PC-3 (cell line): Measurements from ENCODE around the gene SLC4A5.

Experiments used
- EZH2 ChIP-seq: fragments of 300-600 bp; sonication (generic); IDR thresholded peaks from one replicate; pipeline ENCODE4 v1.6.1; 2017; ENCODE audit warnings: antibody characterized with exemption, mild to moderate bottlenecking, low read length; ENCODE audit not compliant: unreplicated experiment
- EZH2phosphoT487 ChIP-seq: fragments of 300-600 bp; sonication (generic); IDR thresholded peaks from 2 replicates; pipeline ENCODE4 v1.6.1; 2018; ENCODE audit warnings: mild to moderate bottlenecking, antibody characterized with exemption, low read length, borderline replicate concordance
- TF ChIP-seq, protein P1 (sequence below): fragments of 300-600 bp; sonication (generic); conservative IDR thresholded peaks from 2 replicates; pipeline ENCODE4 v1.5.1; 2017; ENCODE audit warnings: antibody characterized with exemption, low read depth, mild to moderate bottlenecking, low read length

DNA sequence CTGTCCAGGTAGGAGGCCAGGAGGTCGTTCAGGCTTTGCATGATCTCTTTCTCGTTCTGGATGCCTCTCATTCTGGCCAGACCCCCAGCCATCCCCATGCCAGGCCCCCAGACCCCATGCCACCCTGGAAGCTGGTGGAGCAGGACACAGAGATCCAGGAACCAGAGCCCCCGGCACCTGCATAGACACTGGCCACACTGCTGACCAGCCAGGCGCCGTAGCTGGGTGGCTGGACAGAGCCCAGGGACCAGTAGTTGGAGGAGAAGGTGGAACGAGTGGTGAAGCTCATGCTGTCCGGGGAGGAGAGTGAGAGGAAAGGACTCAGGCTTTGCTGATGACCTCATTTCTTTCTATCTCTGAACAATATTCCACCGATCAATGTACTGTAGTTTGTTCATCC, 35.5 kb downstream of the SLC4A5 start:
- TF ChIP-seq, protein P1, sequence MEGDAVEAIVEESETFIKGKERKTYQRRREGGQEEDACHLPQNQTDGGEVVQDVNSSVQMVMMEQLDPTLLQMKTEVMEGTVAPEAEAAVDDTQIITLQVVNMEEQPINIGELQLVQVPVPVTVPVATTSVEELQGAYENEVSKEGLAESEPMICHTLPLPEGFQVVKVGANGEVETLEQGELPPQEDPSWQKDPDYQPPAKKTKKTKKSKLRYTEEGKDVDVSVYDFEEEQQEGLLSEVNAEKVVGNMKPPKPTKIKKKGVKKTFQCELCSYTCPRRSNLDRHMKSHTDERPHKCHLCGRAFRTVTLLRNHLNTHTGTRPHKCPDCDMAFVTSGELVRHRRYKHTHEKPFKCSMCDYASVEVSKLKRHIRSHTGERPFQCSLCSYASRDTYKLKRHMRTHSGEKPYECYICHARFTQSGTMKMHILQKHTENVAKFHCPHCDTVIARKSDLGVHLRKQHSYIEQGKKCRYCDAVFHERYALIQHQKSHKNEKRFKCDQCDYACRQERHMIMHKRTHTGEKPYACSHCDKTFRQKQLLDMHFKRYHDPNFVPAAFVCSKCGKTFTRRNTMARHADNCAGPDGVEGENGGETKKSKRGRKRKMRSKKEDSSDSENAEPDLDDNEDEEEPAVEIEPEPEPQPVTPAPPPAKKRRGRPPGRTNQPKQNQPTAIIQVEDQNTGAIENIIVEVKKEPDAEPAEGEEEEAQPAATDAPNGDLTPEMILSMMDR, result no peak
- TF ChIP-seq EZH2phosphoT487, result no peak
- no peak for TF ChIP-seq EZH2
